CD4-positive, alpha-beta T cell (primary cell): ENCODE data around the gene WWC2. TPM values are rescaled to one million over a fixed set of nuclear protein-coding genes. Genes with fewer than 3 reads are reported as not detected.

Source experiments
- ATAC-seq: fragments of 200-7000 bp; cut with Tn5 transposase; one replicate; pipeline ENCODE4 v1.10.0; 2022; ENCODE audit warnings: mild to moderate bottlenecking; ENCODE audit not compliant: poor library complexity
- CTCF ChIA-PET: fragments of 350-600 bp; sonication (Branson Sonifier 250); formaldehyde crosslinking; loops from one replicate; lab custom pipeline; 2021; ENCODE audit warnings: antibody characterized with exemption, inconsistent platforms; lab: Charles Lee
- POLR2A ChIA-PET: fragments of 350-600 bp; sonication (Branson Sonifier 250); formaldehyde crosslinking; loops from one replicate; lab custom pipeline; 2021; ENCODE audit warnings: antibody characterized with exemption, inconsistent platforms; lab: Charles Lee
- DNase-seq, 14 experiments: peaks; one replicate each; pipeline ENCODE4 v3.0.0-alpha.2; 2013 to 2020; ENCODE audit warnings: mixed read lengths in 2 of 14
- H3K27ac ChIP-seq, 2 donors: one replicate each; pipeline versions ENCODE4 v1.5.1 to v1.7.0; 2013; ENCODE audit warnings: low read length in 2 of 2, low read depth in 1 of 2, mild to moderate bottlenecking in 1 of 2
- H3K27me3 ChIP-seq, 2 experiments: 1 replicate in 1 of 2; 2 replicates in 1 of 2; pipeline versions ENCODE4 v1.6.1 to v1.7.0; 2013; ENCODE audit warnings: low read length in 2 of 2, control low read depth in 1 of 2, mild to moderate bottlenecking in 1 of 2, moderate library complexity in 1 of 2; ENCODE audit not compliant: insufficient read depth in 2 of 2, control insufficient read depth in 1 of 2
- H3K36me3 ChIP-seq: one replicate; pipeline ENCODE4 v1.6.1; 2013; ENCODE audit warnings: low read length, control low read depth; ENCODE audit not compliant: insufficient read depth
- H3K4me1 ChIP-seq: one replicate; pipeline ENCODE4 v1.6.1; 2013; ENCODE audit warnings: low read length, control low read depth; ENCODE audit not compliant: insufficient read depth
- H3K4me3 ChIP-seq: one replicate; pipeline ENCODE4 v1.5.1; 2013; ENCODE audit warnings: mild to moderate bottlenecking, low read length, moderate library complexity
- H3K9me3 ChIP-seq, 2 experiments: 1 replicate in 1 of 2; 2 replicates in 1 of 2; pipeline versions ENCODE4 v1.6.1 to v1.7.0; 2013; ENCODE audit warnings: low read length in 2 of 2, mild to moderate bottlenecking in 2 of 2, control low read depth in 1 of 2, moderate library complexity in 1 of 2; ENCODE audit not compliant: control insufficient read depth in 1 of 2, insufficient read depth in 1 of 2
- H3K27ac Mint-ChIP-seq: one replicate; pipeline ENCODE4 v1.8.0; 2020; ENCODE audit warnings: mixed read lengths
- H3K27me3 Mint-ChIP-seq: one replicate; pipeline ENCODE4 v1.8.0; 2021; ENCODE audit warnings: mixed read lengths
- H3K36me3 Mint-ChIP-seq: one replicate; pipeline ENCODE4 v1.8.0; 2021; ENCODE audit warnings: low read depth, mixed read lengths
- H3K4me1 Mint-ChIP-seq: one replicate; pipeline ENCODE4 v1.8.0; 2021; ENCODE audit warnings: low read depth, mixed read lengths
- H3K4me3 Mint-ChIP-seq: one replicate; pipeline ENCODE4 v1.8.0; 2020; ENCODE audit warnings: mild to moderate bottlenecking, mixed read lengths
- H3K9me3 Mint-ChIP-seq: one replicate; pipeline ENCODE4 v1.8.0; 2020; ENCODE audit warnings: mixed read lengths
- intact Hi-C, 2 experiments: fragments of 100-400 bp; cut with DNase I in 1 of 2; cut with micrococcal nuclease in 1 of 2; formaldehyde crosslinking; loops; one replicate each; pipeline versions ENCODE4 v1.15.1 to v1.9.0; 2023 to 2025; cut with DNase I, micrococcal nuclease
- total RNA-seq, 174 experiments: library from RNA in 2 of 174; stranded (reverse) in 2 of 174; gene quantifications; one replicate each; pipeline ENCODE4 v1.2.3 and lab custom pipeline; 2021 to 2026
- TF ChIP-seq, protein P1 (sequence below): fragments of 200-600 bp; IDR thresholded peaks from one replicate; pipeline ENCODE4 v1.8.0; 2022; ENCODE audit warnings: antibody characterized with exemption, mild to moderate bottlenecking

Gene WWC2
- total RNA-seq, 2 experiments from 2014 or later: 4.1 to 4.9 TPM

DNA sequence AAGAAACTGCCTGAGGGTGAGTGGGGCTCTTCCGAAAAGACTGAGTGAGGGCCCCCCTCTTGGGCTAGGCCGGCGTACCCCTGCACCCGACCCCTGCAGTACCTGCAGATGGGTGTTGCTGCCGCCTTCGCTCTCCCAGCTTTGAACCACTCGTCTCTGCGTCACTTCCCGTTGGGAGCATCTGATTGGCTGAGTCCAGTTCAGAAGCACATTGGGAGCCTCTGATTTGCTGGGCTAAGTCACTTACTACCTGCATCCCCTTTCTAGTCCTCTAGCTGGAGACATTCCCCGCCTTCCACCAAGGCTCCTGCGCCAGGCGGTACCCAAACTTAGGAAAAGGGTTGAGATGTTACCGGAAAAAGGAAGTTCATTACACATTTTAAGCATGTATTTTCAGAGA, 20.4 kb upstream of the WWC2 start:
- Mint-ChIP-seq H3K27me3 (peaks cover 2% of the 10 kb centered on the region), H3K36me3 (no peaks in the 10 kb centered on the region), H3K4me3 (no peak overlapping the region), H3K4me1 (no peaks in the 10 kb centered on the region), H3K9me3 (no peaks in the 10 kb centered on the region), H3K27ac (no peak overlapping the region)
- Histone ChIP-seq H3K4me1 (no peaks in the 10 kb centered on the region), H3K9me3 (no peaks in the 10 kb centered on the region), H3K4me3 (no peak overlapping the region), H3K27me3 (no peaks in the 10 kb centered on the region), H3K36me3 (no peaks in the 10 kb centered on the region), H3K27ac (no peak overlapping the region)
- TF ChIP-seq, protein P1, sequence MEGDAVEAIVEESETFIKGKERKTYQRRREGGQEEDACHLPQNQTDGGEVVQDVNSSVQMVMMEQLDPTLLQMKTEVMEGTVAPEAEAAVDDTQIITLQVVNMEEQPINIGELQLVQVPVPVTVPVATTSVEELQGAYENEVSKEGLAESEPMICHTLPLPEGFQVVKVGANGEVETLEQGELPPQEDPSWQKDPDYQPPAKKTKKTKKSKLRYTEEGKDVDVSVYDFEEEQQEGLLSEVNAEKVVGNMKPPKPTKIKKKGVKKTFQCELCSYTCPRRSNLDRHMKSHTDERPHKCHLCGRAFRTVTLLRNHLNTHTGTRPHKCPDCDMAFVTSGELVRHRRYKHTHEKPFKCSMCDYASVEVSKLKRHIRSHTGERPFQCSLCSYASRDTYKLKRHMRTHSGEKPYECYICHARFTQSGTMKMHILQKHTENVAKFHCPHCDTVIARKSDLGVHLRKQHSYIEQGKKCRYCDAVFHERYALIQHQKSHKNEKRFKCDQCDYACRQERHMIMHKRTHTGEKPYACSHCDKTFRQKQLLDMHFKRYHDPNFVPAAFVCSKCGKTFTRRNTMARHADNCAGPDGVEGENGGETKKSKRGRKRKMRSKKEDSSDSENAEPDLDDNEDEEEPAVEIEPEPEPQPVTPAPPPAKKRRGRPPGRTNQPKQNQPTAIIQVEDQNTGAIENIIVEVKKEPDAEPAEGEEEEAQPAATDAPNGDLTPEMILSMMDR: no peak
- intact Hi-C loops: loop anchor here (5.0 to 10.0 kb wide), 2 partner anchors 144 to 329 kb away; no protein-coding TSS in a partner anchor
- POLR2A ChIA-PET: no interaction called here
- ATAC-seq (no peak), DNase-seq (no peak)
- CTCF ChIA-PET: no interaction called here

DNA sequence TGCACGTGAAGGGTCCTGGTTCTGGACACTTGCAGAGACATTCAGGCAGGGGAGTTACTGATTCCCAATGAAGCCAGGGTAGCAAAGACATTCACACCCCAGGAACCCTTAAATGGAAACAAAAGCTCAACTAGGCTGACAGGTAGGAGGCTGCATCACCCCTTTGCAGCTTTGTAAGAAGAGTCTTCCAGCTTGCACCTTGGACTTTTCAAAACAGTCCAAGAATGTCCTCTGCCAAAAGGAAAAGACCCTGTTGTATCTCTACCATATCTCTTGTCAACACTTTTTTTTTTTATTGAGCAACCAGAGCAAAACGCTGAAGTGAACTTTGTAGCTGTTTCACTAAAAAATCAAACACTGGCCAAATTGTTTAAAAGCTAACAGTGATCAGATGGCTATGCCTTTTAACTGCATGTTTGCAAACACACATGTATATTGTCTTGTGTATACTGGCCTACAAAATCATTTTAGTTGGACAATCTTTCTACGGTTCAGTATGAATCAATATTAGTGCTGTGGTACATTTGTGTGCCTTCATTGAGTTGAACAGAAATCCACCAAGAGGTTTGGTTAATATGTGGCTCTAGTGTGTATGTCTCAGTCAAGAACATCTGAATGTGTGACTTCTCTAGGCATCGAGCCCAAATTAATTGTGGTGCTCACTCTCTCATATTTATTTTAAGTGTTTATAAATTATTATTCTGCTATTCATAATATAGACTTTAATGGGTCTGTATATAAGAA, 18.5 kb upstream of the WWC2 start:
- CTCF ChIA-PET: no interaction called here
- Histone ChIP-seq H3K4me3 (no peak overlapping the region), H3K36me3 (no peaks in the 10 kb centered on the region), H3K27me3 (no peaks in the 10 kb centered on the region), H3K4me1 (no peaks in the 10 kb centered on the region), H3K27ac (no peak overlapping the region), H3K9me3 (no peaks in the 10 kb centered on the region)
- H3K27ac Mint-ChIP-seq: no peak overlapping the region
- H3K4me3 Mint-ChIP-seq: no peak overlapping the region
- H3K9me3 Mint-ChIP-seq: no peaks in the 10 kb centered on the region
- no peaks in the 10 kb centered on the region for H3K27me3 Mint-ChIP-seq
- TF ChIP-seq, protein P1: no peak
- DNase-seq: no peak
- no peak for ATAC-seq
- H3K36me3 Mint-ChIP-seq: no peaks in the 10 kb centered on the region
- POLR2A ChIA-PET: no interaction called here
- no peaks in the 10 kb centered on the region for H3K4me1 Mint-ChIP-seq
- intact Hi-C loops: no loop called here

DNA sequence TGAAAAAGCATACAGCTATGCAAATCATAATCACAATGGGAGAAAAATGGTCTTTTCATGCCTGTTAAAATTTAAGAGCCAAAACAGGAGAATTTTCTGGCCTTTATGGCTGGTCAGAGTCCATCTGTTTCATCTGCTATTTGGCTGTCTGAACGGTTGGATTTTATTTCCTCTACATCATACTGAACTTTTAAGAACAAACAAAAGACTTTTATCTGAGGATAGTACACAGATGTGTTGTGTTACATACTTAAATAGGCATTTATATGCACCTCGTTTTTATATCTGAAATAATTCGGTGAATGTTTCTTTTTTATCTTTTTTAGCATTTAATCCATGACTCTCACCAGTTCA, 18.0 kb upstream of the WWC2 start:
- H3K27me3 ChIP-seq: no peaks in the 10 kb centered on the region
- POLR2A ChIA-PET: no interaction called here

More for the DNA sequence above, 18.0 kb upstream of the WWC2 start:
- TF ChIP-seq, protein P1: no peak
- CTCF ChIA-PET: no interaction called here
- ATAC-seq: no peak
- H3K4me1 Mint-ChIP-seq: no peaks in the 10 kb centered on the region
- H3K36me3 Mint-ChIP-seq: no peaks in the 10 kb centered on the region
- Histone ChIP-seq H3K9me3 (no peaks in the 10 kb centered on the region), H3K4me3 (no peak overlapping the region), H3K27ac (no peak overlapping the region), H3K4me1 (no peaks in the 10 kb centered on the region), H3K36me3 (no peaks in the 10 kb centered on the region)
- intact Hi-C loops: no loop called here
- no peak overlapping the region for H3K27ac Mint-ChIP-seq
- no peaks in the 10 kb centered on the region for H3K9me3 Mint-ChIP-seq
- no peak for DNase-seq
- H3K27me3 Mint-ChIP-seq: no peaks in the 10 kb centered on the region
- H3K4me3 Mint-ChIP-seq: no peak overlapping the region
